Suprapubic skin (tissue), 4 donors: ENCODE results near the gene CFAP97D1. TPM values are rescaled to one million over a fixed set of nuclear protein-coding genes. Genes with fewer than 3 reads are reported as not detected.

Source experiments
- DNase-seq, 2 donors: peaks; one replicate each; pipeline ENCODE4 v3.0.0-alpha.2; 2019; ENCODE audit warnings: low spot score in 2 of 2
- H3K27ac ChIP-seq: fragments of 200-600 bp; sonication (generic); one replicate; pipeline ENCODE4 v1.5.1; 2019
- H3K27me3 ChIP-seq: fragments of 200-600 bp; sonication (generic); one replicate; pipeline ENCODE4 v1.5.1; 2019
- H3K36me3 ChIP-seq: fragments of 200-600 bp; sonication (generic); one replicate; pipeline ENCODE4 v1.5.1; 2019
- H3K4me1 ChIP-seq: fragments of 200-600 bp; sonication (generic); one replicate; pipeline ENCODE4 v1.5.1; 2019
- H3K4me3 ChIP-seq: fragments of 200-600 bp; sonication (generic); one replicate; pipeline ENCODE4 v1.5.1; 2019; ENCODE audit warnings: mild to moderate bottlenecking
- H3K9me3 ChIP-seq: fragments of 200-600 bp; sonication (generic); one replicate; pipeline ENCODE4 v1.5.1; 2019
- EP300 ChIP-seq: sonication (generic); formaldehyde crosslinking; IDR thresholded peaks from one replicate; pipeline ENCODE4 v1.6.1; 2017; ENCODE audit warnings: antibody characterized with exemption
- POLR2A ChIP-seq, 2 donors: fragments of 450-650 bp; IDR thresholded peaks; one replicate each; pipeline ENCODE4 v1.6.1; 2017; ENCODE audit warnings: antibody characterized with exemption in 2 of 2, mild to moderate bottlenecking in 2 of 2, moderate library complexity in 2 of 2
- POLR2AphosphoS5 ChIP-seq, 3 donors: sonication (generic); formaldehyde crosslinking; IDR thresholded peaks; one replicate each; pipeline ENCODE4 v1.6.1; 2017; ENCODE audit warnings: antibody characterized with exemption in 3 of 3
- WGBS: methylation state at CpG from one replicate; pipeline ENCODE4 v1.1.5; 2018; 5-methylcytosine and 5-hydroxymethylcytosine counted together
- total RNA-seq, 4 donors: library from RNA; depleted of rRNA; stranded (reverse); fragments of >200 nt; gene quantifications; one replicate each; pipeline ENCODE4 v1.1.0, GENCODE V29; 2016
- TF ChIP-seq, protein P1 (sequence below), 2 donors: fragments of 200-600 bp in 1 of 2; fragments of 450-650 bp in 1 of 2; sonication (generic) in 1 of 2; IDR thresholded peaks; one replicate each; pipeline ENCODE4 v1.5.1; 2016 to 2019; ENCODE audit warnings: antibody characterized with exemption in 2 of 2, mild to moderate bottlenecking in 1 of 2, moderate library complexity in 1 of 2

CFAP97D1 gene
- total RNA-seq, 4 donors from 2014 or later: 0.10 to 0.48 (median 0.13) TPM; not detected in 1

DNA sequence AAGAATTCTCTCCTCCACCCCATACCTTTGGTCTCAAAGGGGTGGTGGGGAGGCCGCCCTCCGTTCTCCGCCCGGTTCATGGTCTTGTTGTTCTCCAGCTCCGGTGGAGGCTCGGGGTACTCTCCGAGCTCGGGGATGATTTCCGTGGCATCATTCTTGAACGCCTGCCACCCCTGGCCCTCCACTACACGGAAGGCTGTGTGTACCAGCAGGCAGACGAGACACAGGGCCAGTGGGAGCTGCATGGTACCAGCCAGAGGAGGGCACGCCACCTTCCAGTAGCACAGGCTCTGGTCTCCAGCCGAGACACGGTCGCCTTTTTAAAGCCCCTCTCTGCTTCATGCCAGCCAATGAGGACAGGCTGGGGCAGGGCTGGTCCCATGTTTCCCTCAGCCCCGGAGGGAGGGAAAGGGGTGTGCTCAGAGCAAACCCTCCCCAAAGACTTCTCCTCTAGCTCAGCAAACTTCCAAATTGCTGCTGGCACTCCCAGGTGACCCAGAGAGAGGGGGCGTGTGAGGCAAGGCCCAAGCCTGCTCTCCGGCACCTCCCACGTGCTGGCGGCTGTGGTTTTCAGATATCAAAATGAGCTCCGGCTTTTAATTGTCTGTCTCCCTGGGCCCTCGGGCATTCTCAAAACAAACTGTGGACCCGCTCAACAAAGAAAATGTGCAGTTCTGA lies 21.6 kb upstream of the CFAP97D1 start, which contains the start of gene SOST:
SOST (minus strand) TSS at position 295 of the 678 bp plus-strand sequence; CDS start at position 245, 50 bp downstream.
- H3K4me1 ChIP-seq: peaks cover 13% of the 10 kb centered on the region
- no peaks in the 10 kb centered on the region for H3K9me3 ChIP-seq
- peaks cover 44% of the 10 kb centered on the region for H3K27me3 ChIP-seq
- WGBS: 77% methylated on average over 20 of the region's 24 CpGs
- no peak within 1 kb of the TSS for H3K4me3 ChIP-seq
- DNase-seq: peak in 1 of 2 donors; percentile 62
- H3K27ac ChIP-seq: no peak within 1 kb of the TSS
- H3K36me3 ChIP-seq: no peaks in the 10 kb centered on the region
- no peak for TF ChIP-seq POLR2A (IDR thresholded peaks at IDR 0.05)
- TF ChIP-seq EP300: no peak
- TF ChIP-seq, protein P1, sequence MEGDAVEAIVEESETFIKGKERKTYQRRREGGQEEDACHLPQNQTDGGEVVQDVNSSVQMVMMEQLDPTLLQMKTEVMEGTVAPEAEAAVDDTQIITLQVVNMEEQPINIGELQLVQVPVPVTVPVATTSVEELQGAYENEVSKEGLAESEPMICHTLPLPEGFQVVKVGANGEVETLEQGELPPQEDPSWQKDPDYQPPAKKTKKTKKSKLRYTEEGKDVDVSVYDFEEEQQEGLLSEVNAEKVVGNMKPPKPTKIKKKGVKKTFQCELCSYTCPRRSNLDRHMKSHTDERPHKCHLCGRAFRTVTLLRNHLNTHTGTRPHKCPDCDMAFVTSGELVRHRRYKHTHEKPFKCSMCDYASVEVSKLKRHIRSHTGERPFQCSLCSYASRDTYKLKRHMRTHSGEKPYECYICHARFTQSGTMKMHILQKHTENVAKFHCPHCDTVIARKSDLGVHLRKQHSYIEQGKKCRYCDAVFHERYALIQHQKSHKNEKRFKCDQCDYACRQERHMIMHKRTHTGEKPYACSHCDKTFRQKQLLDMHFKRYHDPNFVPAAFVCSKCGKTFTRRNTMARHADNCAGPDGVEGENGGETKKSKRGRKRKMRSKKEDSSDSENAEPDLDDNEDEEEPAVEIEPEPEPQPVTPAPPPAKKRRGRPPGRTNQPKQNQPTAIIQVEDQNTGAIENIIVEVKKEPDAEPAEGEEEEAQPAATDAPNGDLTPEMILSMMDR (IDR thresholded peaks at IDR 0.05): no peak
- no peak for TF ChIP-seq POLR2AphosphoS5 (IDR thresholded peaks at IDR 0.05)

DNA sequence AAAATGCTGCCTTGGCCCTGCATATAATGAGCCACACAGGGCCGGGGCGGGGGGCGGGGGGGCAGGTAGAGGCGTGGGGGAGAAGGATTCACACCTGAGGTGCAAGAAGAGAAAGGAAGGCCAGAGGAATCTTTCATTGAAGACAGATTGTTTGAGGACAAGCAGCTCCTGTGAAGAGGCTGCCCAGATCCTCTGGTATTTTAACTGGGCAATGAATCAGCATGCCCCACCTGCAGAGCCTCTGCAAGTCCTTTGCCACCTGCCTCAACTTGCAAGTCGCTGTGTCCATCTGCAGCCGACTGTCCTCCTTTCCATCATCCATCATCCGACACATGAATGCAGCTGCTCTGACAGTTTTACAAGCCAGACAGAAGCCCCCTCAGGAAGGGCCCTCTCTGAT lies 20.4 kb upstream of the CFAP97D1 start:
- no peak for DNase-seq
- Histone ChIP-seq H3K27me3 (peaks cover 41% of the 10 kb centered on the region), H3K4me3 (no peak overlapping the region), H3K4me1 (peaks cover 13% of the 10 kb centered on the region), H3K27ac (no peak overlapping the region), H3K9me3 (no peaks in the 10 kb centered on the region), H3K36me3 (no peaks in the 10 kb centered on the region)
- 70% methylated on average over 7 of the region's 7 CpGs for WGBS
- no peak for TF ChIP-seq EP300
- TF ChIP-seq, protein P1 (IDR thresholded peaks at IDR 0.05): no peak
- no peak for TF ChIP-seq POLR2A (IDR thresholded peaks at IDR 0.05)
- no peak for TF ChIP-seq POLR2AphosphoS5 (IDR thresholded peaks at IDR 0.05)

DNA sequence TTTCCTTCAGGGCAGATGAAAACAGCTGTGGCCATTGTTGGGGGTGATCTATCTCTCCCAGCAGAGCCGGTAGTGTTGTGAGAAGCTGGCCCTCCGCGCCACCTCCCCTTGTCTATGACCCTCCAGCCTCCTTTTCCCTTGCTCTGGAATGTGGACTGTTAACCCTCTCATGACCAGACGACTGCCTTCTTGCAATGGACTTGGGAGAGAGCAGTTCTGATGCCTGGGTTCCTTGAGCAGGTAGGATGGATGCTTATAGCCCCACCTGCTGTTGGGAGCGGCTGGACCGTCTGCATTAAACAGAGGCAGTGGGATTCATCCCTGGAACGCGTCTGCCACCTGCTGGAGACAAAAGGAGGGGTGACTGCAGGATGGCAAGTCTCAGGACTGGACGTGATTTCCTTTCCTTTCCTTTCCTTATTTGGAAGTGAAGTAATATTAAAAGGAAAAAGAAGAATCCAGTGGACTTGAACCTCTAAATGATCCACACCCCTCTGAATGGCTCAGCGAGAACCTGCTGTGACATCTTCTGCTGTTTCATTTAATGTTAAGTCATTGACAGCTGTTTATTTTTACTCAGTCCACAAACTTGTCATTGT lies 19.9 kb upstream of the CFAP97D1 start:
- TF ChIP-seq EP300 (no peak), POLR2AphosphoS5 (IDR thresholded peaks at IDR 0.05) (peak in 1 of 3 donors; percentile 18)
- TF ChIP-seq, protein P1 (IDR thresholded peaks at IDR 0.05): peak; percentile 96 to 99
- WGBS: 3% methylated on average over 9 of the region's 10 CpGs
- Histone ChIP-seq H3K4me3 (no peak overlapping the region), H3K27ac (no peak overlapping the region), H3K36me3 (no peaks in the 10 kb centered on the region), H3K9me3 (no peaks in the 10 kb centered on the region), H3K4me1 (peaks cover 9% of the 10 kb centered on the region), H3K27me3 (peaks cover 36% of the 10 kb centered on the region)
- peak; percentile 93 to 94 for DNase-seq

DNA sequence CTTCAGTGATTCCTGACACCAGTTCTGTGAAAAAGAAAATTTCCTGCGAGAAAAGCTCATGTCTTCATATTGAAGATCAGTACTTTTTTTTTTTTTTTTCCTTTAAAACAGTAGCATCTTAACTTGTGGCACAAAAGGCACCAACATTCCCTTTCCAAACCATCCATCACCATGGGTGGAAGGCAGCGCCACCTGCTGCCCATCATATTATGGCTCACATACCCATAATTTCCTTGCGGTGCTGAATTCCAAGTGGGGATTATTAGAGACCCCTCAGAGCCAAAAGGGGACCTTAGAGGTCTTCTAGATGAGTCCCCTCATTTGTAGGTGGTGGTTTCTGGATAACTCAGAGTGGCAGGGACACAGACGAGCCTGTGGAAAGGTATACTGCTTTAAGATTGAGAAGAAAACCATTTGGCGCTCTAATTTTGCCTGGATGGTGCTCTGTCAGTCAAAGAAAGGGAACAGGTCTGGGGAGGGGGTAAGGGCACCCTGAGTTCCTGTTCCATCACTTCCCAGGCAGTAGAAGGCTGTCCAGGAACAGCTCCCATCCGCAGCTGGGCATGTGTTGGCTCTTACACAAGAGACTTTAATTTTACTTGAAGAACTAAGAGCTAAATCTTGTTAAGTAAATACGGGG lies 13.7 kb upstream of the CFAP97D1 start:
- Histone ChIP-seq H3K9me3 (no peaks in the 10 kb centered on the region), H3K4me1 (no peaks in the 10 kb centered on the region), H3K36me3 (peaks cover 43% of the 10 kb centered on the region), H3K27ac (no peak overlapping the region), H3K27me3 (no peaks in the 10 kb centered on the region), H3K4me3 (no peak overlapping the region)
- WGBS: 57% methylated on average over 7 of the region's 7 CpGs
- TF ChIP-seq POLR2AphosphoS5 (IDR thresholded peaks at IDR 0.05) (no peak), POLR2A (IDR thresholded peaks at IDR 0.05) (peak in 1 of 2 donors; percentile 10), EP300 (no peak)
- TF ChIP-seq, protein P1 (IDR thresholded peaks at IDR 0.05): peak; percentile 64 to 87
- peak in 1 of 2 donors; percentile 89 for DNase-seq
